Measurements from ENCODE around the gene XPNPEP1. TPM values are rescaled to one million over a fixed set of nuclear protein-coding genes. Genes with fewer than 3 reads are reported as not detected.

Gene XPNPEP1
- total RNA-seq, 2 donors from 2014 or later = 39.2 to 50.2 TPM

DNA sequence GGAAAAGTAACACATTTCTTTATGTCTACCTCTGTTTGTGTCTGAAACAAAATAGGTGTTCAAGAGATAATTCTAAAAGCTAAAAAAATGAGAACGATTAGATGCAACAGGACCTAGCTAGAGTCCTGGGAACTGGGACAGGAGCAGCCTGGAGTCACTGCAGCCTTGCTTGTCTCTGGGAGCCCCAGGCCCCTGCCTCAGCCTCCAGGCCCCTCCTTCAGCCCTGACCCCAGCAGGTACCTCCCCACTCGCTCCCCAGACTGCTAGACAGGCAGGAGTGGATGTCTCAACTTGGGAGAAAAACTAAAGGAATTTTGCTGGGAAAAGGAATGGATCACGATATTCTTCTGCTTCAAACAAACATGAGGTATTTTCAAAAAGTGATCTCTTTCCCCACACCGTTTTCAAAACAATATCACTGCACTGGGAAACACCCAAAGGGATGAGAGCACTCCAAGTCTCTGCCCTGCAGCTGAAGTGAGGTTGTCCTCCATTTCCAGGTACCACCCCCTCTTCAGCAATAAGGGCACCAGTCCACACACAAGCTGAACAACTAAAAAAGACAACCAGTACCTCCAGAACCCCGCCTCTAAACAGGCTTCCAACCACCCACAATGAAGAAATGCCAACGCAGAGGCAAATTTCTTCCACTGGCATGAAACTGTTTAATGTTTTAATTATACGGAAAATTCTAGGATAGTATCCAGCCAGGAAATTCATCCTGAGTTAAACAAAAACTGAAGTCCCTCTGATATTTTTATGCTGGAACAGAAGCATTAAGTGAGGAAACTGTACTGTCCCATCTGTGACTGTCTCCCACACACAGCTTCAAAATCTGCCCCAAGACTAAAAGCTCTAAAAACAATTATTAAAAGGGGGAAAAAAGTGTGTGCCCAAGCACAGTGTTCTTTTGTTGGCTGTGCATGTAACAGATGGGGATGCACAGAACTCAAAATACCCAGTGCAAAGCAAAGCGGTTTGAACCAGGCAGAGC lies 47.2 kb downstream of the XPNPEP1 start:
- Mint-ChIP-seq H3K4me3 (no peak overlapping the region), H3K27ac (no peak overlapping the region), H3K27me3 (ENCODE audit: insufficient read depth) (no peaks in the 10 kb centered on the region), H3K36me3 (ENCODE audit: low read depth) (peaks cover 47% of the 10 kb centered on the region), H3K4me1 (no peaks in the 10 kb centered on the region), H3K9me3 (no peaks in the 10 kb centered on the region)
- peaks cover 74% of the 10 kb centered on the region for H3K36me3 ChIP-seq (ENCODE audit: control insufficient read depth, insufficient read depth, low read length)
- peak; percentile 10 for DNase-seq
- no peak overlapping the region for H3K4me3 ChIP-seq (ENCODE audit: low read length)
- no peak overlapping the region for H3K27ac ChIP-seq (ENCODE audit: low read depth, low read length)
- H3K9ac ChIP-seq (ENCODE audit: extremely low read depth, low read length, poor library complexity, severe bottlenecking) = no peak overlapping the region
- WGBS, 2 experiments (ENCODE audit: insufficient coverage in 1 of 2, insufficient read length in 1 of 2) = 90 to 93% methylated on average over 5 to 8 of the region's 8 CpGs
- TF ChIP-seq, protein P1, sequence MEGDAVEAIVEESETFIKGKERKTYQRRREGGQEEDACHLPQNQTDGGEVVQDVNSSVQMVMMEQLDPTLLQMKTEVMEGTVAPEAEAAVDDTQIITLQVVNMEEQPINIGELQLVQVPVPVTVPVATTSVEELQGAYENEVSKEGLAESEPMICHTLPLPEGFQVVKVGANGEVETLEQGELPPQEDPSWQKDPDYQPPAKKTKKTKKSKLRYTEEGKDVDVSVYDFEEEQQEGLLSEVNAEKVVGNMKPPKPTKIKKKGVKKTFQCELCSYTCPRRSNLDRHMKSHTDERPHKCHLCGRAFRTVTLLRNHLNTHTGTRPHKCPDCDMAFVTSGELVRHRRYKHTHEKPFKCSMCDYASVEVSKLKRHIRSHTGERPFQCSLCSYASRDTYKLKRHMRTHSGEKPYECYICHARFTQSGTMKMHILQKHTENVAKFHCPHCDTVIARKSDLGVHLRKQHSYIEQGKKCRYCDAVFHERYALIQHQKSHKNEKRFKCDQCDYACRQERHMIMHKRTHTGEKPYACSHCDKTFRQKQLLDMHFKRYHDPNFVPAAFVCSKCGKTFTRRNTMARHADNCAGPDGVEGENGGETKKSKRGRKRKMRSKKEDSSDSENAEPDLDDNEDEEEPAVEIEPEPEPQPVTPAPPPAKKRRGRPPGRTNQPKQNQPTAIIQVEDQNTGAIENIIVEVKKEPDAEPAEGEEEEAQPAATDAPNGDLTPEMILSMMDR (conservative IDR thresholded peaks at IDR 0.05) = no peak
- H3K9me3 ChIP-seq (ENCODE audit: control insufficient read depth, low read length) = no peaks in the 10 kb centered on the region
- H3K4me1 ChIP-seq (ENCODE audit: control insufficient read depth, insufficient read depth, low read length) = no peaks in the 10 kb centered on the region
- no peaks in the 10 kb centered on the region for H3K27me3 ChIP-seq (ENCODE audit: control insufficient read depth, insufficient read depth, low read length, poor library complexity, severe bottlenecking)

DNA sequence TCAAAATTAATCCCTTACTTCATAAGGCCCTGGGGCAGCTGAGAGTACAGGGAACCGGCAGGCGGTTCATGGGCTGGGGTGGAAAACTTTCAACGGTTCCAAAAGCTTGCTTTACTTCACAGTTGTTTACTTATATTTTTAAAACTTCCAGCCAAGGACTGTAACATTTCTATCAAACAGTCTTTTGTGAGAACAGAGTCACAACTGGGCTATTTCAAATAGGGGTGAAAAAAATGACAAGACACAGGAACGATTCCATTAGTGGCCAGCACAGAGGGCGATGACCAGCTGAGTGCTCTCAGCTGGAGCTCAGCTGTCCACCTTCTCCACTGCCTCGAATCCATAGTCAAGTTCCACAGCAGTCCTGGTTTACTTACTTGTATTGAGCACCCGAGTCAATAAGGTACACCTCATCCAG lies 48.2 kb downstream of the XPNPEP1 start:
- no peak overlapping the region for H3K4me3 Mint-ChIP-seq
- H3K9me3 ChIP-seq (ENCODE audit: control insufficient read depth, low read length) = no peaks in the 10 kb centered on the region
- no peaks in the 10 kb centered on the region for H3K4me1 Mint-ChIP-seq
- no peaks in the 10 kb centered on the region for H3K4me1 ChIP-seq (ENCODE audit: control insufficient read depth, insufficient read depth, low read length)
- H3K27me3 Mint-ChIP-seq (ENCODE audit: insufficient read depth) = no peaks in the 10 kb centered on the region
- no peak overlapping the region for H3K9ac ChIP-seq (ENCODE audit: extremely low read depth, low read length, poor library complexity, severe bottlenecking)
- no peak overlapping the region for H3K27ac ChIP-seq (ENCODE audit: low read depth, low read length)
- no peaks in the 10 kb centered on the region for H3K27me3 ChIP-seq (ENCODE audit: control insufficient read depth, insufficient read depth, low read length, poor library complexity, severe bottlenecking)
- WGBS, 2 experiments (ENCODE audit: insufficient coverage in 1 of 2, insufficient read length in 1 of 2) = 91 to 96% methylated on average over 5 to 7 of the region's 7 CpGs
- H3K9me3 Mint-ChIP-seq = no peaks in the 10 kb centered on the region
- peak; percentile 8 for DNase-seq
- peaks cover 44% of the 10 kb centered on the region for H3K36me3 Mint-ChIP-seq (ENCODE audit: low read depth)
- peaks cover 74% of the 10 kb centered on the region for H3K36me3 ChIP-seq (ENCODE audit: control insufficient read depth, insufficient read depth, low read length)
- no peak overlapping the region for H3K27ac Mint-ChIP-seq
- H3K4me3 ChIP-seq (ENCODE audit: low read length) = no peak overlapping the region
- TF ChIP-seq, protein P1 (conservative IDR thresholded peaks at IDR 0.05) = no peak

- TF ChIP-seq, protein P1 (conservative IDR thresholded peaks at IDR 0.05) = no peak
- H3K4me1 Mint-ChIP-seq = no peaks in the 10 kb centered on the region
- H3K27me3 Mint-ChIP-seq (ENCODE audit: insufficient read depth) = no peaks in the 10 kb centered on the region
- Histone ChIP-seq H3K4me3 (ENCODE audit: low read length) (no peak overlapping the region), H3K36me3 (ENCODE audit: control insufficient read depth, insufficient read depth, low read length) (peaks cover 85% of the 10 kb centered on the region), H3K27ac (ENCODE audit: low read depth, low read length) (no peak overlapping the region), H3K27me3 (ENCODE audit: control insufficient read depth, insufficient read depth, low read length, poor library complexity, severe bottlenecking) (no peaks in the 10 kb centered on the region), H3K4me1 (ENCODE audit: control insufficient read depth, insufficient read depth, low read length) (no peaks in the 10 kb centered on the region), H3K9ac (ENCODE audit: extremely low read depth, low read length, poor library complexity, severe bottlenecking) (no peak overlapping the region), H3K9me3 (ENCODE audit: control insufficient read depth, low read length) (no peaks in the 10 kb centered on the region)
- H3K36me3 Mint-ChIP-seq (ENCODE audit: low read depth) = peaks cover 34% of the 10 kb centered on the region
- peak; percentile 20 for DNase-seq
- no peak overlapping the region for H3K4me3 Mint-ChIP-seq
- no peaks in the 10 kb centered on the region for H3K9me3 Mint-ChIP-seq
- no peak overlapping the region for H3K27ac Mint-ChIP-seq
- WGBS, 2 experiments (ENCODE audit: insufficient coverage in 1 of 2, insufficient read length in 1 of 2) = 95 to 96% methylated on average over 2 to 4 of the region's 4 CpGs
Measured at GRCh38 chr10:109871476-109871875, 51.8 kb downstream of the XPNPEP1 start.

All from endodermal cell (in vitro differentiated cells).